Fibroblast of gingiva (primary cell): Measurements from ENCODE around the gene MTOR.
A peak's percentile ranks its signal among the peaks of the same experiment; 100 is the strongest.
"Not testable (repeated sequence)": the region's sequence is repeated elsewhere in the genome, so short reads cannot be mapped to it uniquely, and the experiment has no call there.

Experiments
- DNase-seq: peaks from one replicate; pipeline ENCODE4 v3.0.0-alpha.2; 2011; ENCODE audit warnings: low read depth

MTOR gene

GRCh38 chr1:11180342-11180744 is 82.0 kb downstream of the MTOR start:
- DNase-seq, result peak; percentile 70

- peak; percentile 57 for DNase-seq
Measured at GRCh38 chr1:11179749-11180148, 82.6 kb downstream of the MTOR start.

DNA sequence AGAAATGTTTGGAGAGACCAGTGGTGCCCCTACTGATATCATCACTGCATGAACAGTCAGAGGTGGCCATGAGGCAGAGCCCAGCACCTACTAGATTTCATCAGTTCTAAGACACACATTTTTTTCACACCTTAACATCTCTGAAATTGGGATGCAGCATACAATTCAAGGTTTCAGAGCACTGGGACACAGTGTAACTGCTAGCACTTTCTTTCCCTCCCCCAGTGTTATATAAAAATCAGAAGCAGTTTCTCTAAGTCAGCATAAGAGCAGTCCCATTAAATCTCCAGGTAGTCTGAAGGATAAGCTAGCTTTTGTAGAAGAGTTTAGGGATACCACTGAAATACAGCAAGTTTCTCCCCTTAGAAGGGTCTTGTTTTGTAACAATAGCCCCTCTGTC is 83.2 kb downstream of the MTOR start:
- no peak for DNase-seq

GRCh38 chr1:11178021-11179015 is 84.0 kb downstream of the MTOR start:
- peak; percentile 46 for DNase-seq

DNA sequence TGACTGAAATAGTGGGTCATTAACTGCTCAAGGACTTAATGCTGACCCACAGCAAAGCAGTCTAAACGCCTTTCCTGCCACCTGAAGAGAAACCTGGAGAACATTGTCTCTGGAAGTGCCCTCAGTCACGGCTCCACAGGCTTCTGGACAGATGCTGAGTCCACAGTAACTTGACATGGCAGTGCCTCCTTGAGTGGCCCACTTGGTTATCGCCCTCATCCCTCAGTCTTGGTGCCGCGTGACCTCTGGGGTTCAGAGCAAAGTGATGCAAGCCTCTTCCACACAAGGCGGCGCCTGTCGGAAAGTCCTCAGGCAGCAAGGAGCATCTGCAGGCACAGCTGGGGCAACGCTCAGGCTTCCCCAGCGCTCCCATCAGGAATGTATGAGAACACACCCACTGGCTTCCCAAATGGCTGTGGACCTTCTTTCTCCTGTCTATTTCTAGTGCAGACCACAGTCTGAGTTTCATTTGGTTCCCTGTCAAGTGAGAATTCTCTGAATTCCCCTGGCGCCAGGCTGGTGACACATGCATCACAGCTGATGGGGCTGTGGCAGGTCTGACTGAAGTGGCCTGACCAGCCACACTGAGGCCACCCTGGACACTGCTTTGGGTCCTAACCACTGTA is 86.2 kb downstream of the MTOR start:
- no peak for DNase-seq

DNA sequence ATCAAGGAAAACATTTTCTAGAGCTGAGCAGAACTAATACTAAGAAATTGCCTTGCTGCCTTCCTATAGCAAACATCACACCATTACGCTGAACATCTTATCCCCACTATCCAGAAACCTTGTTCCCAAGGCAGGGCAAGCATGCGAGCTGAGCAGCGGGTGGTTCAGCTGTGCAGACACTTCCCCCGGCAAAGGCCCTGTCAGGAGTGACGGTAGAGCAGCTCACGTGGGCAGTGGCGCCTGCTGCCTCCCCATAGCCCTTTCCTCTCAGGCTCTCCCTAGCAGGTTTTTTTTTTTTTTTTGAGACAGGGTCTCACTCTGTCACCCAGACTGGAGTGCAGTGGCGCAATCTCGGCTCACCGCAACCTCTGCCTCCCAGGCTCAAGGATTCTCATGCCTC is 86.9 kb downstream of the MTOR start:
- DNase-seq, result no peak

DNA sequence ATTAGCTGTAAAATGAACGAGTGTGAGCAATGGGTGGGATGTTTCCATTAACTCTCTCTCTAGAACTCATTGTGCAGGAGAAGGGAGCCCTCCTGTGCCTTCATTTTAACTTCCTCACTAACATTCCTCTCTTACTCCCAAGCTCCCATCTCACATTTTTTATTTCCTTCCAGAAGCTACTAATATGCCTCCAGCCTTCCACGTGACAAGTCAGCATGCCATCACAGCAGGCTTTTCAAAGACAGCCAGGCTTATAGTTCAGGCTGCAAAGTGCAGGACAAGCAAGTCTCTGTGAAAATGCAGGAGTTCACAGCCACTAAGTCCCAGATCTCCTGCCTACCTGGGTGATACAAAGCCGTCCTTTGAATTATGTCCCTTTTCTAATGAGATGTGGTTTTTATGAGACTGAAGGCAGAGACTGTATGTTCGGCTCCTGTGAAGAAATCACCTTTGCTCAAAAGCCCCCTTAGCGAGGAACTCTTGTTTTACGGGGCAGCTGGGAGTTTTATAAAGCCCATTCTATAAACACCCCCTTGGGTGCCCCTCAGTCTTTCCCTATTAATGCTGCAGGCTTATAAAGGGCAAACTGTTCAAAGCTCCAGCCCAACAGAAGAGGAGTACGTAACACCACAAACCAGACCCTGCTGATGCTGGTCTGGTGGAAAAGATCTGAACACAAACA is 87.9 kb downstream of the MTOR start:
- no peak for DNase-seq

DNA sequence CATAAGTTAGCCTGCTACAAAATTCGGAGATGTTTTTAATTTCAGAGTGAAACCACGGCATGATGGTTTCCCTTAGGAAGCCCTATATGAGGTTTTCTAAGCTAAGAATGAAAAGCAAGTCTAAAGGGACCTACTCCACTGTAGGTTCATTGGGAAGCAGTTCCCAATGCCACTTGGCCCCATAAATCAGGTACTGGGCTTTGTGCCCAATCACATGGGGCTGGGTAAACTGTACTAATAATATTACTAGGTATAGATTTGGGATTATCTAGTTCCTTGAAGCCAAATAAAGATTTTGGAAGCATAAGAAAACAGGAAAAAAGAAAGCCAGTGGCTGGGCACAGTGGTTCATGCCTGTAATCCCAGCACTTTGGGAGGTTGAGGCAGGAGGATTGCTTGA is 92.2 kb downstream of the MTOR start:
- DNase-seq, result no peak

- DNase-seq, result no peak
Measured at GRCh38 chr1:11169202-11169601, 93.1 kb downstream of the MTOR start.

DNA sequence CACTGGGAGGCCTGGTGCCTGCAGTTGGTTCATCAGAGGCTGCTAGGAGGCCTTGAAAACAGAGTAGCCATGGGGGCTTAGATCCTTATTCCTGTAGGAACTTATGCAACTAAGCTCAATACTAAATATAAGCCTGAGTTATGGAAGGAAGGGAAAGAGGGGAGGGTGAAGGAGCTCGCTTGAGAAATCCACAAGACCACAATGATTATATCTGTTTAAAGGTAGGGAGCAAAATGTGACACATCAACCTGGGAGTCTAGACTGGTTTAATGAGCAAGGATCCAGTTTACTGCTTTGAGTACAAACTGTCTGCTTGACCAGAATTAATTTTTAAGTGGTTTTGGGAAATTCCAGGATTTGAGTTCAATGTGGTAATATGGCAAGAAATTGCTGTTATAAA is 93.6 kb downstream of the MTOR start:
- no peak for DNase-seq

DNA sequence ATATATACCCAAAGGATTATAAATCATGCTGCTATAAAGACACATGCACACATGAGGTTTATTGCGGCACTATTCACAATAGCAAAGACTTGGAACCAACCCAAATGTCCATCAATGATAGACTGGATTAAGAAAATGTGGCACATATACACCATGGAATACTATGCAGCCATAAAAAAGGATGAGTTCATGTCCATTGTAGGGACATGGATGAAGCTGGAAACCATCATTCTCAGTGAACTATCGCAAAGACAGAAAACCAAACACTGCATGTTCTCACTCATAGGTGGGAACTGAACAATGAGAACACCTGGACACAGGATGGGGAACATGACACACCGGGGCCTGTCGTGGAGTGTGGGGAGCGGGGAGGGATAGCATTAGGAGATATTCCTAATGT is 95.6 kb downstream of the MTOR start:
- not testable (repeated sequence) for DNase-seq

GRCh38 chr1:11162752-11163151 is 99.6 kb downstream of the MTOR start:
- DNase-seq, result not testable (repeated sequence)

DNA sequence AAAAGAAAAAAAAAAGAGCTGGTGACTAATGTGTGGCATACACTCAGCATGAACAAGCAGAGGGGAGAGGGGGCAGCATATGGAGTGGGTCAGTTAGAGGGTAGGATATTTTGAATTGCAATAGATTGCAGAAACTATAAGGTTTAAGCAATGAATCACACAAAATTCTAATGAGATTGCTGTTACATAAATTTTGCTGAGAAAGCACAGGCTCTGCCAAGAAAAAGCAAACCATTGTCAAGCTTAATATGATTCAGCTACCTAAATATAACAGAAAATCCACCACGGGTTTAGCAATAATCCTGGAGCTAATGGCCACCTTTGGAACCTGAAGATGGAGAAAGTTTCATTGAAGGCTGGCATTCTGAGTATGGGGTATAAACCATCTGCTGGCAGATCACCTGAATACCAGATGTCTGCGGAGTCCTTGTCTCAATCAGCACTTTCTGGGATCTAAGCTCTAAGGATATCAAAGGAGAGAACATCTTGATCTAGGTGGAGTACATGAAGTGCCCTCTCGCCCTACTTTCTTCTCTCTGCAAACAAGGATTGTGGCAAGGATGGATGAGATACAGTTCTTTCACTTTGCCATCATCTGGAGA is 103.5 kb downstream of the MTOR start:
- DNase-seq, result peak; percentile 95

- DNase-seq, result no peak
Measured at GRCh38 chr1:11158291-11158690, 104.1 kb downstream of the MTOR start.

- DNase-seq, result peak; percentile 85
Measured at GRCh38 chr1:11157867-11158266, 104.5 kb downstream of the MTOR start.

DNA sequence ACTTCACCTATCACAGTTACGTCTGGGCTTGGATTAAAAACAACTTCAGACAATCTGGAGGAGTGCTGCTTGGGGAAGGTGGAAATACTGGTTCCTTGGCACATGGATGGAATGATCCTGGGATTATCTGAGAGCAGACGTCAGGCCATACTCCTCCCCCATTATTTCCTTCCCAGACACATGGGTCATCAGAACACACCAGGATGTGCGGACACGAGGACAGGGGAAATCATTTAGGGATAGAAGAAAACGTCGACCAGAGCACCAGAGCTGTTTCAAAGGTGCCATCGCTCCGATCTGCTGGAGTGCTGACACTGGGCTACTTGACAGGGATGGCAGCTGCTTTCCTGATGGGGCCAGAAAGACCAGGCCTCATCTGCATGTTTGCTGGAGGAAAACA is 105.0 kb downstream of the MTOR start:
- no peak for DNase-seq

DNA sequence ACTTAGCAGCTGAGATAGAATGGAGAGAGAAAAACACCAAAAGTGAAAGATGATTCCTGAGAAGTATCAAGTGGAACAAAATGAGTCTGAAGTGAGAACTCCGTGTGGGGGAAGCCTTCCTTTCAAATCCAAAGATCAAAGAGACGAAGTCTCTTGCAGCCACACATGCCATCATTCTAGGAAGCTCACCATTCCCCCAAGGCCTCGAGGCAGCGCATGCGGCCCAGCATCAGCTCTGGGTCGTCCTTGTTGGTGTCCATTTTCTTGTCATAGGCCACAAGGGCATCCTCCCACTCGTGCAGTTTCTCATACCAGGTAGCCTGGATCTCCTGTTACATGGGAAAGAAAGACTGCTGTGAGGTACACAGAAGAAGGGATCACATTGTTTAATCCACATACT is 105.4 kb downstream of the MTOR start:
- no peak for DNase-seq

GRCh38 chr1:11156441-11156840 is 105.9 kb downstream of the MTOR start:
- no peak for DNase-seq

GRCh38 chr1:11153184-11153583 is 109.2 kb downstream of the MTOR start:
- no peak for DNase-seq

- DNase-seq, result no peak
Measured at GRCh38 chr1:11152755-11153154, 109.6 kb downstream of the MTOR start.

DNA sequence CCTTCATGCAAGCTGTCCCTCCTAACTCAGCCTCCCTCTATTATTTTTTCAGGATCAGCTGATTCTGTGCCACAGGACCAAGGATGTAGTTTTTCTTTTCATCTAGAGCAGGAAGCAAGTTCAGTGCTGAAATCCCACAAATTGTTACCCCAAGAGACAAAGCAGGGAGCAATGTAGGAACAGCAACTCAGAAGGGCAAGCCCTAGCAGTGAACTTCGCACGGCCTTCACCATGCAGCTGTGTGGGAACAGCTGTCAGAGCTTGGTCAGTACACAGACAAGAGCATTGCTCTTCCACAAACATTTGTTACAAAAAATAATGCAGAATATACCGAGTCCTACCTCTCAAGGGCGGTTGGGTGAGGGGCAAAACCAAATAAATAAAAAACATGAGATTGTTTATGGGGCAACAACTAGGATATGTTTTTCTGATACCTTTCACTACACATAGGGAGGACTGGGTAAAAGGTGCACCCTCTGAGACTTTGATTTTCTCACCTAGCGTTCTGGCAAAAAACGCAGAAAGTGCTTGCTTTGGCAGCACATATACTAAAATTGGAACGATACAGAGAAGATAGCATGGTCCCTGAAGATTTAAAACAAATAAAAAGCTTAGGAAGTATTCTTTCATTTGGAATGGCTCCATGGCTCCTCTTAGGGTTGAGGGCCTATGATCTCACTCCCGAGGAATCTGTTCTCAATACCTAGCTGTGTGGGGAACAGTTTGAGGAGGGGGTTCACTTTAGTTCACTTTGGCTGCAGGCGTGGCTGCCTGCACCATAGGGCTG is 110.3 kb downstream of the MTOR start:
- DNase-seq, result no peak

GRCh38 chr1:11151114-11151513 is 111.2 kb downstream of the MTOR start:
- DNase-seq, result no peak
